ENCODE results near the gene BBOX1. TPM values are rescaled to one million over a fixed set of nuclear protein-coding genes. Genes with fewer than 3 reads are reported as not detected.

BBOX1 gene
- polyA plus RNA-seq, 2 of the 4 experiments (the other 2 are of a cell fraction) = not detected

DNA sequence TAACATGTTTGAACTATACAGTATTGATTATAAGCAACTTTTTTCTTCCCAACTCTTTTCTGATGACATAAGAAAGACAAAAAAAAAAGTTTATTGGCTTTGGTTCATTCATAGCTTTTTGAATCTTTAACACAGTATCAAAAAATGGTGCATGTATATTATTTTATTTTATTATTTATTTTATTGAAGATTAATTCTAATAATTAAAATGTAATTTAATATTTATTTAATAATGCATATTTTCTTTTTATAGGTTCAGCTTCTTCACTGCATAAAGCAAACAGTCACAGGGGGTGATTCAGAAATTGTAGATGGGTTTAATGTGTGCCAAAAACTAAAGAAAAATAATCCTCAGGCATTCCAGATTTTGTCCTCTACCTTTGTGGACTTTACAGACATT is 78.8 kb downstream of the BBOX1 start (continued):
- TF ChIP-seq, protein P1, sequence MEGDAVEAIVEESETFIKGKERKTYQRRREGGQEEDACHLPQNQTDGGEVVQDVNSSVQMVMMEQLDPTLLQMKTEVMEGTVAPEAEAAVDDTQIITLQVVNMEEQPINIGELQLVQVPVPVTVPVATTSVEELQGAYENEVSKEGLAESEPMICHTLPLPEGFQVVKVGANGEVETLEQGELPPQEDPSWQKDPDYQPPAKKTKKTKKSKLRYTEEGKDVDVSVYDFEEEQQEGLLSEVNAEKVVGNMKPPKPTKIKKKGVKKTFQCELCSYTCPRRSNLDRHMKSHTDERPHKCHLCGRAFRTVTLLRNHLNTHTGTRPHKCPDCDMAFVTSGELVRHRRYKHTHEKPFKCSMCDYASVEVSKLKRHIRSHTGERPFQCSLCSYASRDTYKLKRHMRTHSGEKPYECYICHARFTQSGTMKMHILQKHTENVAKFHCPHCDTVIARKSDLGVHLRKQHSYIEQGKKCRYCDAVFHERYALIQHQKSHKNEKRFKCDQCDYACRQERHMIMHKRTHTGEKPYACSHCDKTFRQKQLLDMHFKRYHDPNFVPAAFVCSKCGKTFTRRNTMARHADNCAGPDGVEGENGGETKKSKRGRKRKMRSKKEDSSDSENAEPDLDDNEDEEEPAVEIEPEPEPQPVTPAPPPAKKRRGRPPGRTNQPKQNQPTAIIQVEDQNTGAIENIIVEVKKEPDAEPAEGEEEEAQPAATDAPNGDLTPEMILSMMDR (IDR thresholded peaks at IDR 0.05) = no peak

DNA sequence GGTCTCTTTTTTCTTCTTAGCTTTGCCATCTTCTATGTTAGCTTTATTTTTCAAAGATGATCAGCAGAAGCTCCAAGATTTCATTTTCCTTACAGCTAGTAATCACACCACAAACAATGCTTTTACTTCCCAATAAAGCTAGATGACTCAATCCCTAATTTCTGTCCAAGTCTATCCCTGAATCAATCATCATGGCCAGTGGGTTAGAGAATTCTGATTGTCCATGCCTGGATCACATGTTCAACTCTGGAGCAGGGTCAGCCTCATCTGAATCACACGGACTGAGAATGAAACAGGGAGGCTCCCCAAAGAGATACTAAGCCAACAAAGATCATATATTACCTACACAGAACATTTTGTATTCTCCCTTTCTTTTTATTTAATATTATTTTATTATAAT is 79.6 kb downstream of the BBOX1 start:
- POLR2A ChIA-PET = no interaction called here
- 13% methylated on average over 1 of the region's 1 CpG for WGBS (ENCODE audit: missing lambda C conversion rate)
- H3K27ac ChIP-seq = no peak overlapping the region
- CTCF ChIA-PET = no interaction called here
- H3K9me3 ChIP-seq = no peaks in the 10 kb centered on the region
- DNase-seq (ENCODE audit: low read depth in 1 of 2, low spot score in 1 of 2) (no peak), FAIRE-seq (no peak), ATAC-seq (no peak)
- TF ChIP-seq NPAS2 (CRISPR knock-in tag; IDR thresholded peaks at IDR 0.05; ENCODE audit: borderline replicate concordance) (no peak), RNF2 (IDR thresholded peaks at IDR 0.05; ENCODE audit: borderline replicate concordance, low read depth) (no peak), FOSL2 (IDR thresholded peaks at IDR 0.05) (no peak), FOSL2 (CRISPR knock-in tag; IDR thresholded peaks at IDR 0.05) (no peak), TFCP2L1 (CRISPR knock-in tag; IDR thresholded peaks at IDR 0.05) (no peak), EP300 (IDR thresholded peaks at IDR 0.05) (no peak), JUN (IDR thresholded peaks at IDR 0.05) (no peak), FOSB (CRISPR knock-in tag; IDR thresholded peaks at IDR 0.05) (no peak), GATA3 (IDR thresholded peaks at IDR 0.05; ENCODE audit: borderline replicate concordance) (no peak), BHLHE40 (IDR thresholded peaks at IDR 0.05; ENCODE audit: low read depth, low read length) (no peak), JUNB (IDR thresholded peaks at IDR 0.05) (no peak)
- TF ChIP-seq, protein P2, sequence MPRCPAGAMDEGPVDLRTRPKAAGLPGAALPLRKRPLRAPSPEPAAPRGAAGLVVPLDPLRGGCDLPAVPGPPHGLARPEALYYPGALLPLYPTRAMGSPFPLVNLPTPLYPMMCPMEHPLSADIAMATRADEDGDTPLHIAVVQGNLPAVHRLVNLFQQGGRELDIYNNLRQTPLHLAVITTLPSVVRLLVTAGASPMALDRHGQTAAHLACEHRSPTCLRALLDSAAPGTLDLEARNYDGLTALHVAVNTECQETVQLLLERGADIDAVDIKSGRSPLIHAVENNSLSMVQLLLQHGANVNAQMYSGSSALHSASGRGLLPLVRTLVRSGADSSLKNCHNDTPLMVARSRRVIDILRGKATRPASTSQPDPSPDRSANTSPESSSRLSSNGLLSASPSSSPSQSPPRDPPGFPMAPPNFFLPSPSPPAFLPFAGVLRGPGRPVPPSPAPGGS (IDR thresholded peaks at IDR 0.05) = no peak
- TF ChIP-seq, protein P3, sequence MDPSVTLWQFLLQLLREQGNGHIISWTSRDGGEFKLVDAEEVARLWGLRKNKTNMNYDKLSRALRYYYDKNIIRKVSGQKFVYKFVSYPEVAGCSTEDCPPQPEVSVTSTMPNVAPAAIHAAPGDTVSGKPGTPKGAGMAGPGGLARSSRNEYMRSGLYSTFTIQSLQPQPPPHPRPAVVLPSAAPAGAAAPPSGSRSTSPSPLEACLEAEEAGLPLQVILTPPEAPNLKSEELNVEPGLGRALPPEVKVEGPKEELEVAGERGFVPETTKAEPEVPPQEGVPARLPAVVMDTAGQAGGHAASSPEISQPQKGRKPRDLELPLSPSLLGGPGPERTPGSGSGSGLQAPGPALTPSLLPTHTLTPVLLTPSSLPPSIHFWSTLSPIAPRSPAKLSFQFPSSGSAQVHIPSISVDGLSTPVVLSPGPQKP (IDR thresholded peaks at IDR 0.05; ENCODE audit: low read depth, low read length) = no peak
- TF ChIP-seq, protein P4, sequence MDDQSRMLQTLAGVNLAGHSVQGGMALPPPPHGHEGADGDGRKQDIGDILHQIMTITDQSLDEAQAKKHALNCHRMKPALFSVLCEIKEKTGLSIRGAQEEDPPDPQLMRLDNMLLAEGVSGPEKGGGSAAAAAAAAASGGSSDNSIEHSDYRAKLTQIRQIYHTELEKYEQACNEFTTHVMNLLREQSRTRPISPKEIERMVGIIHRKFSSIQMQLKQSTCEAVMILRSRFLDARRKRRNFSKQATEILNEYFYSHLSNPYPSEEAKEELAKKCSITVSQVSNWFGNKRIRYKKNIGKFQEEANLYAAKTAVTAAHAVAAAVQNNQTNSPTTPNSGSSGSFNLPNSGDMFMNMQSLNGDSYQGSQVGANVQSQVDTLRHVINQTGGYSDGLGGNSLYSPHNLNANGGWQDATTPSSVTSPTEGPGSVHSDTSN (IDR thresholded peaks at IDR 0.05) = no peak
- no peak overlapping the region for H3K4me3 ChIP-seq
- H3K4me2 ChIP-seq = no peak overlapping the region
- H3K4me1 ChIP-seq = no peaks in the 10 kb centered on the region

DNA sequence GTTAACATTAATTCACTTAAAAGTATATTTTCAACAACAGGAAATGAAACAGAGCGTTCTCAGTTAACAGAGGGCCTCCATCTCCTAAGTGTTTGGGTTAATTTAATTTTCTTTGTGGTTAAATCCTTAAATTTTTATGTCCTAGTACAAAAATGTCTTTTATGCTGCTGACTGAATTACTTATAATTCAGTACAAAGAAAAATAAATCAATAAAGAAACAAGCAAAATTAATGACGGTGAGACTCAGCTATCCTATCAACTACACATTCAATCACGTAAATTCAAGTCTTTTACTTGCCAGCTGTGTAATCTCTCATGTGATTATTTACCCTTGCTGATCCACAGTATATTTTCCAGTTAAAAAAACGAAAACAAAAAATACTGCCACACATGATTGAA is 81.4 kb downstream of the BBOX1 start:
- POLR2A ChIA-PET = no interaction called here

More for the DNA sequence above, 81.4 kb downstream of the BBOX1 start:
- 45% methylated on average over 4 of the region's 4 CpGs for WGBS (ENCODE audit: missing lambda C conversion rate)
- H3K27ac ChIP-seq = no peak overlapping the region
- TF ChIP-seq, protein P5, sequence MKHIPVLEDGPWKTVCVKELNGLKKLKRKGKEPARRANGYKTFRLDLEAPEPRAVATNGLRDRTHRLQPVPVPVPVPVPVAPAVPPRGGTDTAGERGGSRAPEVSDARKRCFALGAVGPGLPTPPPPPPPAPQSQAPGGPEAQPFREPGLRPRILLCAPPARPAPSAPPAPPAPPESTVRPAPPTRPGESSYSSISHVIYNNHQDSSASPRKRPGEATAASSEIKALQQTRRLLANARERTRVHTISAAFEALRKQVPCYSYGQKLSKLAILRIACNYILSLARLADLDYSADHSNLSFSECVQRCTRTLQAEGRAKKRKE (CRISPR knock-in tag; IDR thresholded peaks at IDR 0.05; ENCODE audit: low read depth) = no peak
- TF ChIP-seq JUNB (IDR thresholded peaks at IDR 0.05) (no peak), EP300 (IDR thresholded peaks at IDR 0.05) (no peak), NFE2L2 (conservative IDR thresholded peaks at IDR 0.05; ENCODE audit: low read length) (no peak), HOXB5 (CRISPR knock-in tag; IDR thresholded peaks at IDR 0.05) (no peak), FOXS1 (CRISPR knock-in tag; IDR thresholded peaks at IDR 0.05) (no peak), FOSL2 (IDR thresholded peaks at IDR 0.05) (no peak), FOSL2 (CRISPR knock-in tag; IDR thresholded peaks at IDR 0.05) (no peak), ESRRA (IDR thresholded peaks at IDR 0.05; ENCODE audit: borderline replicate concordance, low read length) (no peak), HEYL (CRISPR knock-in tag; IDR thresholded peaks at IDR 0.05) (no peak), RCOR1 (IDR thresholded peaks at IDR 0.05; ENCODE audit: low read depth, low read length) (no peak), SMC3 (IDR thresholded peaks at IDR 0.05) (no peak)
- TF ChIP-seq, protein P6, sequence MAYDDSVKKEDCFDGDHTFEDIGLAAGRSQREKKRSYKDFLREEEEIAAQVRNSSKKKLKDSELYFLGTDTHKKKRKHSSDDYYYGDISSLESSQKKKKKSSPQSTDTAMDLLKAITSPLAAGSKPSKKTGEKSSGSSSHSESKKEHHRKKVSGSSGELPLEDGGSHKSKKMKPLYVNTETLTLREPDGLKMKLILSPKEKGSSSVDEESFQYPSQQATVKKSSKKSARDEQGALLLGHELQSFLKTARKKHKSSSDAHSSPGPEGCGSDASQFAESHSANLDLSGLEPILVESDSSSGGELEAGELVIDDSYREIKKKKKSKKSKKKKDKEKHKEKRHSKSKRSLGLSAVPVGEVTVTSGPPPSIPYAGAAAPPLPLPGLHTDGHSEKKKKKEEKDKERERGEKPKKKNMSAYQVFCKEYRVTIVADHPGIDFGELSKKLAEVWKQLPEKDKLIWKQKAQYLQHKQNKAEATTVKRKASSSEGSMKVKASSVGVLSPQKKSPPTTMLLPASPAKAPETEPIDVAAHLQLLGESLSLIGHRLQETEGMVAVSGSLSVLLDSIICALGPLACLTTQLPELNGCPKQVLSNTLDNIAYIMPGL (CRISPR knock-in tag; IDR thresholded peaks at IDR 0.05; ENCODE audit: borderline replicate concordance) = no peak
- no peak for ATAC-seq
- no peaks in the 10 kb centered on the region for H3K9me3 ChIP-seq
- no peak for FAIRE-seq
- no peak for DNase-seq (ENCODE audit: low read depth in 1 of 2, low spot score in 1 of 2)
- no peaks in the 10 kb centered on the region for H3K4me1 ChIP-seq
- no peak overlapping the region for H3K4me3 ChIP-seq
- CTCF ChIA-PET = interaction anchor here (0.6 to 1.6 kb wide), 2 partner anchors 37 to 60 kb away, joined by 3 to 4 read pairs; no protein-coding TSS in a partner anchor
- H3K4me2 ChIP-seq = no peak overlapping the region
